ENCODE measurements around the gene CNOT6. TPM values are rescaled to one million over a fixed set of nuclear protein-coding genes. Genes with fewer than 3 reads are reported as not detected.

Gene CNOT6
- total RNA-seq, 6 donors from 2014 or later = 9.7 to 27.8 (median 18.2) TPM

GRCh38 chr5:180484813-180485212 is 9.4 kb upstream of the CNOT6 start:
- DNase-seq = no peak
- TF ChIP-seq EP300 (IDR thresholded peaks at IDR 0.05) = no peak
- no peak for TF ChIP-seq POLR2A (IDR thresholded peaks at IDR 0.05)
- TF ChIP-seq POLR2AphosphoS5 (IDR thresholded peaks at IDR 0.05) = no peak
- TF ChIP-seq CTCF (IDR thresholded peaks at IDR 0.05) = peak in 1 of 6 experiments; percentile 6
- peak in 1 of 2 donors; percentile 14 for ATAC-seq (ENCODE audit: low FRiP score in 2 of 2)
- WGBS, 2 donors = 74 to 87% methylated on average over 7 of the region's 7 CpGs
- Histone ChIP-seq H3K27ac (no peak overlapping the region), H3K9me3 (no peaks in the 10 kb centered on the region), H3K27me3 (no peaks in the 10 kb centered on the region), H3K36me3 (no peaks in the 10 kb centered on the region), H3K4me3 (no peak overlapping the region), H3K4me1 (no peaks in the 10 kb centered on the region)

GRCh38 chr5:180486636-180487149 is 7.5 kb upstream of the CNOT6 start:
- 93 to 96% methylated on average over 8 to 9 of the region's 9 CpGs for WGBS, 2 donors
- TF ChIP-seq POLR2AphosphoS5 (IDR thresholded peaks at IDR 0.05) (no peak), EP300 (IDR thresholded peaks at IDR 0.05) (no peak), CTCF (IDR thresholded peaks at IDR 0.05) (no peak), POLR2A (IDR thresholded peaks at IDR 0.05) (no peak)
- no peak for ATAC-seq (ENCODE audit: low FRiP score in 2 of 2)
- no peaks in the 10 kb centered on the region for H3K9me3 ChIP-seq
- H3K4me3 ChIP-seq = no peak overlapping the region
- H3K27ac ChIP-seq = no peak overlapping the region
- DNase-seq = no peak
- H3K4me1 ChIP-seq = no peaks in the 10 kb centered on the region
- no peaks in the 10 kb centered on the region for H3K36me3 ChIP-seq
- no peaks in the 10 kb centered on the region for H3K27me3 ChIP-seq

GRCh38 chr5:180487556-180487955 is 6.6 kb upstream of the CNOT6 start:
- Histone ChIP-seq H3K27me3 (no peaks in the 10 kb centered on the region), H3K36me3 (no peaks in the 10 kb centered on the region), H3K27ac (no peak overlapping the region), H3K4me3 (no peak overlapping the region), H3K4me1 (no peaks in the 10 kb centered on the region), H3K9me3 (no peaks in the 10 kb centered on the region)
- TF ChIP-seq CTCF (IDR thresholded peaks at IDR 0.05) (no peak), POLR2A (IDR thresholded peaks at IDR 0.05) (no peak), EP300 (IDR thresholded peaks at IDR 0.05) (no peak), POLR2AphosphoS5 (IDR thresholded peaks at IDR 0.05) (no peak)
- no peak for DNase-seq
- 97% methylated on average over 5 of the region's 5 CpGs for WGBS, 2 donors
- ATAC-seq (ENCODE audit: low FRiP score in 2 of 2) = no peak

- H3K27me3 ChIP-seq = no peaks in the 10 kb centered on the region
- no peak overlapping the region for H3K27ac ChIP-seq
- 65 to 83% methylated on average over 7 of the region's 7 CpGs for WGBS, 2 donors
- no peak for TF ChIP-seq POLR2A (IDR thresholded peaks at IDR 0.05)
- TF ChIP-seq POLR2AphosphoS5 (IDR thresholded peaks at IDR 0.05) = no peak
- TF ChIP-seq CTCF (IDR thresholded peaks at IDR 0.05) = no peak
- no peak for TF ChIP-seq EP300 (IDR thresholded peaks at IDR 0.05)
- DNase-seq (no peak), ATAC-seq (ENCODE audit: low FRiP score in 2 of 2) (no peak)
- peaks cover 12 to 22% (median 14%) of the 10 kb centered on the region in 4 donors for H3K4me1 ChIP-seq
- no peaks in the 10 kb centered on the region for H3K36me3 ChIP-seq
- H3K4me3 ChIP-seq = no peak overlapping the region
- H3K9me3 ChIP-seq = no peaks in the 10 kb centered on the region
Observed at GRCh38 chr5:180491496-180491895, 2.7 kb upstream of the CNOT6 start.

- no peak for DNase-seq
- 91 to 98% methylated on average over 10 to 11 of the region's 11 CpGs for WGBS, 2 donors
- no peak for TF ChIP-seq EP300 (IDR thresholded peaks at IDR 0.05)
- no peak for TF ChIP-seq POLR2AphosphoS5 (IDR thresholded peaks at IDR 0.05)
- no peak for TF ChIP-seq POLR2A (IDR thresholded peaks at IDR 0.05)
- no peak for TF ChIP-seq CTCF (IDR thresholded peaks at IDR 0.05)
Observed at GRCh38 chr5:180492226-180492903, 1.8 kb upstream of the CNOT6 start.

More at GRCh38 chr5:180492226-180492903, 1.8 kb upstream of the CNOT6 start:
- no peak for ATAC-seq (ENCODE audit: low FRiP score in 2 of 2)
- Histone ChIP-seq H3K9me3 (no peaks in the 10 kb centered on the region), H3K27me3 (no peaks in the 10 kb centered on the region), H3K27ac (no peak overlapping the region), H3K4me3 (no peak overlapping the region), H3K36me3 (no peaks in the 10 kb centered on the region), H3K4me1 (peaks cover 13 to 28% (median 18%) of the 10 kb centered on the region in 4 donors)

Data from upper lobe of left lung (tissue), 6 donors.